CD8-positive, alpha-beta memory T cell (primary cell): Measurements from ENCODE around the gene TOMM20L. TPM values are rescaled to one million over a fixed set of nuclear protein-coding genes. Genes with fewer than 3 reads are reported as not detected.
"Not testable (repeated sequence)": the region's sequence is repeated elsewhere in the genome, so short reads cannot be mapped to it uniquely, and the experiment has no call there.

ENCODE experiments used
- CTCF ChIA-PET: fragments of 350-600 bp; sonication (Branson Sonifier 250); formaldehyde crosslinking; loops from one replicate; lab custom pipeline; 2021; ENCODE audit warnings: antibody characterized with exemption; lab: Charles Lee
- POLR2A ChIA-PET: fragments of 350-600 bp; sonication (Branson Sonifier 250); formaldehyde crosslinking; loops from one replicate; lab custom pipeline; 2021; ENCODE audit warnings: antibody characterized with exemption; lab: Charles Lee
- DNase-seq, 5 donors: peaks; one replicate each; pipeline versions ENCODE4 v3.0.0 to v3.0.0-alpha.2; 2020 to 2022; ENCODE audit warnings: mixed read lengths in 1 of 5
- H3K27ac ChIP-seq: one replicate; pipeline ENCODE4 v1.7.0; 2013; ENCODE audit warnings: low read depth, mild to moderate bottlenecking, low read length, moderate library complexity
- H3K27me3 ChIP-seq: 2 replicates; pipeline ENCODE4 v1.7.0; 2013; ENCODE audit warnings: low read length, mild to moderate bottlenecking; ENCODE audit not compliant: insufficient read depth, poor library complexity, severe bottlenecking
- H3K36me3 ChIP-seq: 2 replicates; pipeline ENCODE4 v1.7.0; 2013; ENCODE audit warnings: mild to moderate bottlenecking, low read length, moderate library complexity; ENCODE audit not compliant: insufficient read depth
- H3K4me1 ChIP-seq: 2 replicates; pipeline ENCODE4 v1.7.0; 2013; ENCODE audit warnings: mild to moderate bottlenecking, low read length, moderate library complexity; ENCODE audit not compliant: insufficient read depth
- H3K4me3 ChIP-seq: 2 replicates; pipeline ENCODE4 v1.7.0; 2013; ENCODE audit warnings: mild to moderate bottlenecking, low read length
- H3K9me3 ChIP-seq: 2 replicates; pipeline ENCODE4 v1.7.0; 2013; ENCODE audit warnings: mild to moderate bottlenecking, low read length
- H3K27ac Mint-ChIP-seq, 8 donors: one replicate each; pipeline ENCODE4 v1.8.0; 2020 to 2021; ENCODE audit warnings: mixed read lengths in 8 of 8, mild to moderate bottlenecking in 6 of 8, inconsistent platforms in 3 of 8, moderate library complexity in 3 of 8
- H3K27me3 Mint-ChIP-seq, 2 donors: one replicate each; pipeline ENCODE4 v1.8.0; 2020 to 2021; ENCODE audit warnings: mixed read lengths in 2 of 2, mild to moderate bottlenecking in 1 of 2, moderate library complexity in 1 of 2
- H3K36me3 Mint-ChIP-seq, 3 donors: one replicate each; pipeline ENCODE4 v1.8.0; 2020 to 2021; ENCODE audit warnings: mixed read lengths in 3 of 3, inconsistent platforms in 1 of 3, mild to moderate bottlenecking in 1 of 3
- H3K4me1 Mint-ChIP-seq, 3 donors: one replicate each; pipeline ENCODE4 v1.8.0; 2020 to 2021; ENCODE audit warnings: mixed read lengths in 3 of 3, inconsistent platforms in 1 of 3, mild to moderate bottlenecking in 1 of 3
- H3K4me3 Mint-ChIP-seq, 7 donors: one replicate each; pipeline ENCODE4 v1.8.0; 2020 to 2021; ENCODE audit warnings: mixed read lengths in 7 of 7, mild to moderate bottlenecking in 6 of 7, moderate library complexity in 4 of 7, inconsistent platforms in 2 of 7
- H3K9me3 Mint-ChIP-seq, 5 donors: one replicate each; pipeline ENCODE4 v1.8.0; 2020 to 2022; ENCODE audit warnings: mixed read lengths in 5 of 5, mild to moderate bottlenecking in 3 of 5, moderate library complexity in 2 of 5, inconsistent platforms in 1 of 5
- polyA plus RNA-seq: library from polyadenylated mRNA; unstranded; fragments of 300-500 nt; fragmentation: Illumina TruSeq; gene quantifications from one replicate; pipeline ENCODE4 v1.2.3, GENCODE V29; 2021
- total RNA-seq, 2 experiments: library from RNA; stranded (reverse); gene quantifications; one replicate each; pipeline ENCODE4 v1.2.3, GENCODE V29; 2021

TOMM20L gene
- total RNA-seq (under 1 TPM in 1 of 2 experiments, not detected in 1; 0.37 TPM), polyA plus RNA-seq (not detected)

DNA sequence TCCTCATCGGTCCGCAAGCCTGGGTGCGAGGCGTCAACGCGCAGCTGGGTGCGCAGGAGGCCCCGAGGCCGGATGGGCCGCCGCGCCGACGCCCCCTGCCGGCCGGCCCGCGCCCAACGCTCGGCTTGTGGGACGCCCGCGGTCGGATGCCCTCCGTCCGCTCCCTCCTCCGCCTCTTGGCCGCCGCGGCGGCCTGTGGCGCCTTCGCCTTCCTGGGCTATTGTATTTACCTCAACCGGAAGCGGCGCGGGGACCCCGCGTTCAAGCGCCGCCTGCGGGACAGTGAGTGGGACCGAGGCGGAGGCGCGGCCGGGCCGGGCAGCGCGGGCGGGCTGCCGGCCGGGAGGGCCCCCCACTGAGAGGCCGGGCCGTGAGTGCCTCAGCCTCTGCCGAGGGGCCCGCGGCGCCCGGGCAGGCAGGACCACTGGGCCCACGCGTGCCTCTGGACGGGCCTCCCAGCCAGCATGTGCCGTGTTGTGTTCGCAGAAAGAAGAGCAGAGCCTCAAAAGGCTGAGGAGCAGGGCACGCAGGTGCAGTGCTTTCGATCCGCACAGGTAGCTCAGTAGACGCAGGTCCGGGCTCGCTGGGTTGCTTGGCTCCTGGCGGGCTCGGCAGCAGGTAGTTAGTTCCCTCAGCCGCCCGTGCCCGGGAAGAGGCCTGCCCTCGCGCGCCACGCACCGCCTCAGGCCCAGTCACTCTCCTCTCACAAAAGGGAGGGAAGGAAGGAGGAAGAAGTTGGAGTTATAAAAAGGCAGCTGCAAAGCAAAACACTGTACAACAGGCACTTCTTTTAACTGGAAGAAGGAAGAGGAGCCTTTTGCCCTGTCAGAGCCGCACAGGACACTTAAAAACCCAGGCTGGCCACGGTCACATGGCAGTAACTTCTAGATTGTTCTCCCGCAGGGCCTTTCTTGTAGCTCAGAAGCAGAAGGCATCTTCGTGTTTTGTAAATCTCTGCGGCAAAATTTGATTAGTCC, at the start of gene TOMM20L:
Gene TOMM20L, plus strand, starts transcription at position 119 of the 977 bp plus-strand sequence. Its CDS starts 28 bp downstream, at position 147.
- peaks cover 6% of the 10 kb centered on the region for H3K4me1 ChIP-seq
- H3K4me3 ChIP-seq = peak within 1 kb of the TSS; percentile 59
- peak within 1 kb of the TSS; percentile 89 to 98 (median 93) for H3K27ac Mint-ChIP-seq
- peaks cover 0 to 2% (median 0%) of the 10 kb centered on the region in 3 donors for H3K36me3 Mint-ChIP-seq
- no peaks in the 10 kb centered on the region for H3K36me3 ChIP-seq
- DNase-seq = peak; percentile 57 to 77 (median 69)
- H3K27ac ChIP-seq = no peak within 1 kb of the TSS
- peaks cover 0 to 2% of the 10 kb centered on the region in 2 donors for H3K27me3 Mint-ChIP-seq
- ChIA-PET CTCF (interaction anchor here (0.7 to 2.8 kb wide), 27 partner anchors 9 to 288 kb away, joined by 3 to 17 read pairs (median 4); partner anchors contain the start of genes ACTR10, KIAA0586 and TIMM9), POLR2A (interaction anchor here (0.6 to 2.7 kb wide), 5 partner anchors 21 to 118 kb away, joined by 3 to 23 read pairs (median 6); partner anchors contain the start of genes ARID4A, KIAA0586 and TIMM9)
- peaks cover 11 to 16% (median 12%) of the 10 kb centered on the region in 3 donors for H3K4me1 Mint-ChIP-seq
- no peaks in the 10 kb centered on the region for H3K9me3 Mint-ChIP-seq
- H3K4me3 Mint-ChIP-seq = peak within 1 kb of the TSS; percentile 83 to 91 (median 87)
- no peaks in the 10 kb centered on the region for H3K27me3 ChIP-seq
- no peaks in the 10 kb centered on the region for H3K9me3 ChIP-seq

DNA sequence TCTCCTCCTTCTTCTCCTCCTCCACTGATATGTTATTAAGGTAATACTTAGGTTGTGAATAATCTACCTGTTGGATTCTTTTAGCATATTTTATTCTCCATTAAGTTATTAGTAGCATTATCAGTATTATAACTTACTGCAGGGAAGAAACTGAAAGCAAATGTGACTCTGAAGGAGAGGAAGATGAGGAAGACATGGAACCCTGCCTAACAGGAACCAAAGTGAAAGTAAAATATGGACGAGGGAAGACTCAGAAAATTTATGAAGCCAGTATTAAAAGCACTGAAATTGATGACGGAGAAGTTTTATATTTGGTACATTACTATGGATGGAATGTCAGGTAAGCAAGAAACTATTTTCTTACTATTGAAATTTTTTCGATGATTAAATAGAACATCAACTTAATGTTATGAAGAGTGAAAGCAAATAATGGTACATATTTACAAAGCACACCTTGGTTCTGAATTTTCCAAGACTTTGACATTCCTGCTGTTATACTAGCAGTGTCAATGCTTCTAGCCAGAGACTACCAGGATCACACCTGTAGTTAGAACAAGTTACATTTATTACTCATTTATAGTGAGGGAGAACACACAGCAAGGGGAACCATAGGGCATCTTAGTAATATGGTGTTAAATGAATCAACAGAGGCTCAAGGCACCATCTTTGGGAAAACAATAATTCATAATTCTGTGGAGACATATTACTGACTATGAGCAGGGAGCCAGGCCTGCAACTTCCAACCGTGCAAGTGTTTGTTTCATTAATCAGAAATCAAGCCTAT, 42.0 kb upstream of the TOMM20L start:
- Mint-ChIP-seq H3K4me1 (peaks cover 30 to 51% (median 47%) of the 10 kb centered on the region in 3 donors), H3K4me3 (peak overlapping the region; percentile 28 to 76 (median 63)), H3K27me3 (no peaks in the 10 kb centered on the region), H3K27ac (peak overlapping the region; percentile 9 to 93 (median 74)), H3K36me3 (peaks cover 5 to 77% (median 28%) of the 10 kb centered on the region in 3 donors), H3K9me3 (no peaks in the 10 kb centered on the region)
- Histone ChIP-seq H3K4me1 (peaks cover 13% of the 10 kb centered on the region), H3K9me3 (no peaks in the 10 kb centered on the region), H3K27ac (no peak overlapping the region), H3K36me3 (peaks cover 13% of the 10 kb centered on the region), H3K4me3 (peak overlapping the region; percentile 22), H3K27me3 (no peaks in the 10 kb centered on the region)
- ChIA-PET CTCF (interaction anchor here (0.6 to 1.0 kb wide), 2 partner anchors 10 to 42 kb away, joined by 3 read pairs; partner anchors contain the start of gene TOMM20L), POLR2A (no interaction called here)
- no peak for DNase-seq

DNA sequence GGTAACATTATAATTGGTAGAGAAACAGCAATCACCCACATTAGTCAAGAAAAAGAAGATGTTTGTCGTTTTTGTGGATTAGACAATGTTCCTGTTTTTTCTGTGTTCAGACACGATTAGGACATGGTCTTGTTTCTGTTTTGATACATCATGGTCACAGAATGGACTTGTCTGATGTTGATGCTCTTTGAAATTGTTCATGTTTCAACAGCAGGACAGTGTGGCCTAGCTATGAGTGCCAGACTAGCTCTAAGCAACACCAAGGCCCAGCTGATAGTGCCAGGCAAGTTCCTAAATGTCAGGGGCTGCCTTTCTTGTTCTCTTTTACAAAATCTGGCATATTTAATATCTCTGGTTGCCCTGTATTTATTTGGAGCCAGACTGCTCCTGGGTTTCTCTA, 40.9 kb upstream of the TOMM20L start:
- no peaks in the 10 kb centered on the region for H3K27me3 ChIP-seq
- Mint-ChIP-seq H3K4me1 (peaks cover 30 to 51% (median 47%) of the 10 kb centered on the region in 3 donors), H3K27me3 (no peaks in the 10 kb centered on the region), H3K9me3 (no peaks in the 10 kb centered on the region), H3K4me3 (peak overlapping the region in 2 of 7 donors; percentile 5 to 48), H3K27ac (peak overlapping the region in 7 of 8 donors; percentile 22 to 93 (median 67)), H3K36me3 (peaks cover 8 to 79% (median 25%) of the 10 kb centered on the region in 3 donors)
- no peaks in the 10 kb centered on the region for H3K9me3 ChIP-seq
- H3K4me3 ChIP-seq = no peak overlapping the region
- POLR2A ChIA-PET = interaction anchor here (0.7 kb wide), 1 partner anchor 66 kb away, joined by 4 read pairs; no protein-coding TSS in a partner anchor
- H3K27ac ChIP-seq = no peak overlapping the region
- DNase-seq = no peak
- peaks cover 13% of the 10 kb centered on the region for H3K4me1 ChIP-seq
- peaks cover 14% of the 10 kb centered on the region for H3K36me3 ChIP-seq
- CTCF ChIA-PET = interaction anchor here (1.0 kb wide), 1 partner anchor 11 kb away, joined by 3 read pairs; no protein-coding TSS in a partner anchor

DNA sequence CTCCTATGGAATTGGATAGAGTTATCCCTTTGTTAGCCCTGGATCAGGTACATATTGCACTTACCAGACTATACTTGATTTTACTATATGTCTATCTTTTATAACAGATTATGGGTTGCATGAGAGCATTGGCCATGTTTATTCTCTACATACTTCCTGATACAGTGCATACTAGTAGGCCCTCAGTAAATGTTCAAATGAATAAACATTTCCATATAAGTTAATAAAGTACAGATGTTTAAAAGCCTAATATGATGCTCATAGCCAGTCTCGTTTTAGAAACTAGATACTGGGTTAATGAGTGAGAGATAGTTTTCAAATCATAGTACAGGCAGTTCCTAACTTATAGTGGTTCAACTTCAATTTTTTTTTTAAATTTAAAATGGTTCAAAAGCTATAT, 39.5 kb upstream of the TOMM20L start:
- Mint-ChIP-seq H3K27me3 (no peaks in the 10 kb centered on the region), H3K4me3 (no peak overlapping the region), H3K9me3 (no peaks in the 10 kb centered on the region), H3K27ac (peak overlapping the region in 1 of 8 donors; percentile 33), H3K36me3 (peaks cover 8 to 81% (median 24%) of the 10 kb centered on the region in 3 donors), H3K4me1 (peaks cover 30 to 46% (median 44%) of the 10 kb centered on the region in 3 donors)
- CTCF ChIA-PET = no interaction called here
- H3K9me3 ChIP-seq = no peaks in the 10 kb centered on the region
- no peak for DNase-seq
- POLR2A ChIA-PET = no interaction called here
- peaks cover 23% of the 10 kb centered on the region for H3K36me3 ChIP-seq
- H3K4me3 ChIP-seq = no peak overlapping the region
- no peak overlapping the region for H3K27ac ChIP-seq
- no peaks in the 10 kb centered on the region for H3K27me3 ChIP-seq
- H3K4me1 ChIP-seq = peaks cover 13% of the 10 kb centered on the region

DNA sequence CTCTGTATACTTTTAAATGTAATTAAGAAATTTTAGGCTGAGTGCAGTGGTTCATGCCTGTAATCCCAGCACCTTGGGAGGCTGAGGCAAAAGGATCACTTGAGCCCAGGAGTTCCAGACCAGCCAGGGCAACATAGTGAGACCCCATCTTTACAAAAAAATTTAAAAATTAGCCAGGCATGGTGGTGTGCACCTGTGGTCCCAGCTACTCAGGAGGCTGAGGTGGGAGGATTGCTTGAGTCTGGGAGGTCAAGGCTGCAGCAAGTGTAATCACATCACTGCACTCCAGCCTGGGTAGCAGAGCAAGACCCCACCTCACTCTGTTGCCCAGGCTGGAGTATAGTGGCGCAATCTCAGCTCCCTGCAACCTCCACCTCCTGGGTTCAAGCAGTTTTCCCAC, 33.5 kb upstream of the TOMM20L start:
- DNase-seq, H3K27me3 Mint-ChIP-seq, H3K27ac Mint-ChIP-seq, POLR2A ChIA-PET, H3K27me3 ChIP-seq, H3K9me3 Mint-ChIP-seq, H3K4me3 Mint-ChIP-seq, H3K27ac ChIP-seq, H3K9me3 ChIP-seq, H3K4me3 ChIP-seq, H3K4me1 ChIP-seq, H3K4me1 Mint-ChIP-seq: not testable (repeated sequence)
- peaks cover 10 to 76% (median 23%) of the 10 kb centered on the region in 3 donors for H3K36me3 Mint-ChIP-seq
- peaks cover 38% of the 10 kb centered on the region for H3K36me3 ChIP-seq
- CTCF ChIA-PET = interaction anchor here (1.3 kb wide), 1 partner anchor 87 kb away, joined by 4 read pairs; no protein-coding TSS in a partner anchor

DNA sequence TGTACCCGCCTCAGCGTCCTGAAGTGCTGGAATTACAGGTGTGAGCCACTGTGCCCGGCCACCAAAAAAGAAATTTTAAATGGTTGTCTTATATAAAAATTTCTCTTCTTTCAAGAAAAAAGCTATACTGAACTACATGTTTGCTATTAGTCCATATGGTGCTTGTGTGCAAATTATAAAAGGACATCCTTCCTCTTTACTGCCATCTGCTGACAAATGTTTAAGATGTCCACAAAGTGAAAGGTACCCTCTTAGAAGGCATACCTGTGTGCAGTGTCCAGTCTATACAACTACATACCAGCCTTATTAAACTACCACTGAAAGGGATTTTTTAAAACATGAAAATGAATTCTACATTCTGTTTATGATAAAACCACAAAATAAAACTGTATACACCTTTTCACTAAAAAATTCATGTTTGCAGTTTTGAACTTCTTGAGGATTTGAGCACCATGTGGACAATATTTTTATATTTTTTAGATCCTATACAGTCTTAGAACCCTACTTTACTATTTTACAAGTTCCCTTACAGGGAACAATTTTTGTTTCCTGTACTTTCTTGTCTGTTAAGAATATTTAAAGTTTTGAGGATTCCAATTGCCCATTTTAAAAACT, 32.8 kb upstream of the TOMM20L start:
- DNase-seq = peak in 2 of 5 donors; percentile 14 to 15
- Mint-ChIP-seq H3K36me3 (peaks cover 11 to 77% (median 26%) of the 10 kb centered on the region in 3 donors), H3K9me3 (no peaks in the 10 kb centered on the region), H3K27me3 (no peaks in the 10 kb centered on the region), H3K27ac (no peak overlapping the region), H3K4me1 (no peaks in the 10 kb centered on the region), H3K4me3 (no peak overlapping the region)
- Histone ChIP-seq H3K36me3 (peaks cover 40% of the 10 kb centered on the region), H3K27ac (no peak overlapping the region), H3K4me3 (no peak overlapping the region), H3K4me1 (no peaks in the 10 kb centered on the region), H3K27me3 (no peaks in the 10 kb centered on the region), H3K9me3 (no peaks in the 10 kb centered on the region)
- CTCF ChIA-PET = interaction anchor here (1.3 kb wide), 1 partner anchor 87 kb away, joined by 4 read pairs; no protein-coding TSS in a partner anchor
- POLR2A ChIA-PET = no interaction called here

DNA sequence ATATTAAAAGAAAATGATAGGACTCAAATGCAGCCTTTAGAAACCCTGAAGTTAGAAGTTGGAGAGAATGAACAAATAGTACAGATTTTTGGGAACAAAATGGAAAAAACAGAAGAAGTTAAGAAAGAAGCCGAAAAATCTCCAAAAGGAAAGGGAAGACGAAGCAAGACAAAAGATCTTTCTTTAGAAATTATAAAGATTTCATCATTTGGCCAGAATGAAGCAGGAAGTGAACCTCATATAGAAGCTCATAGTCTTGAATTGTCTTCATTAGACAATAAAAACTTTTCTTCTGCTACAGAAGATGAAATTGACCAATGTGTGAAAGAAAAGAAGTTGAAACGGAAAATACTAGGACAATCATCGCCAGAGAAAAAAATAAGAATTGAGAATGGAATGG, 31.4 kb upstream of the TOMM20L start:
- Mint-ChIP-seq H3K36me3 (peaks cover 14 to 80% (median 28%) of the 10 kb centered on the region in 3 donors), H3K4me1 (no peaks in the 10 kb centered on the region), H3K27ac (peak overlapping the region in 3 of 8 donors; percentile 19 to 88 (median 19)), H3K27me3 (no peaks in the 10 kb centered on the region), H3K4me3 (no peak overlapping the region), H3K9me3 (no peaks in the 10 kb centered on the region)
- Histone ChIP-seq H3K36me3 (peaks cover 50% of the 10 kb centered on the region), H3K4me3 (no peak overlapping the region), H3K9me3 (no peaks in the 10 kb centered on the region), H3K27ac (no peak overlapping the region), H3K27me3 (no peaks in the 10 kb centered on the region), H3K4me1 (no peaks in the 10 kb centered on the region)
- ChIA-PET POLR2A (no interaction called here), CTCF (interaction anchor here (0.8 to 1.2 kb wide), 3 partner anchors 14 to 63 kb away, joined by 3 read pairs; partner anchors contain the start of genes KIAA0586, TIMM9 and TOMM20L)
- DNase-seq = no peak
